HEK293 (cell line): ENCODE results near the gene PRPF6.

Experiments used
- CTCF ChIA-PET: fragments of 350-600 bp; formaldehyde crosslinking; extraction: SDS; loops from one replicate; lab custom pipeline; 2021; ENCODE audit warnings: antibody characterized with exemption; lab: Yijun Ruan, JAX
- POLR2A ChIA-PET: fragments of 300-600 bp; formaldehyde crosslinking; extraction: SDS; loops from one replicate; lab custom pipeline; 2020; ENCODE audit warnings: antibody characterized with exemption, inconsistent platforms; lab: Yijun Ruan, JAX
- H3K27ac ChIP-seq: fragments of 200-500 bp; sonication (Bioruptor generic); 2 replicates; pipeline ENCODE4 v1.5.1; 2014; ENCODE audit warnings: low read depth, low read length, control low read depth, inconsistent platforms; ENCODE audit errors: extremely low read depth
- H3K36me3 ChIP-seq, 2 experiments: fragments of 200-500 bp in 1 of 2; sonication (Bioruptor generic) in 1 of 2; 1 replicate in 1 of 2; 2 replicates in 1 of 2; pipeline ENCODE4 v1.5.1; 2014 to 2017; ENCODE audit warnings: inconsistent platforms in 2 of 2, low read length in 2 of 2; ENCODE audit not compliant: control insufficient read depth in 2 of 2, insufficient read depth in 1 of 2
- H3K4me1 ChIP-seq: fragments of 200-500 bp; sonication (Bioruptor generic); 2 replicates; pipeline ENCODE4 v1.5.1; 2014; ENCODE audit warnings: mild to moderate bottlenecking, low read length, inconsistent platforms; ENCODE audit not compliant: control insufficient read depth, insufficient read depth
- H3K4me3 ChIP-seq: 2 replicates; pipeline ENCODE4 v1.5.1; 2011; ENCODE audit warnings: low read depth, mild to moderate bottlenecking, control low read depth, low read length, moderate library complexity
- H3K9me3 ChIP-seq: fragments of 200-500 bp; sonication (Bioruptor generic); 2 replicates; pipeline ENCODE4 v1.5.1; 2014; ENCODE audit warnings: low read depth, low read length, inconsistent platforms; ENCODE audit not compliant: control insufficient read depth, insufficient read depth
- FEZF1 ChIP-seq: fragments of 450-650 bp; formaldehyde crosslinking; IDR thresholded peaks from 2 replicates; pipeline ENCODE4 v1.5.1; 2016; ENCODE audit warnings: missing biosample characterization, missing genetic modification characterization
- GLIS2 ChIP-seq: fragments of 450-650 bp; formaldehyde crosslinking; IDR thresholded peaks from 2 replicates; pipeline ENCODE4 v1.5.1; 2016; ENCODE audit warnings: missing biosample characterization, missing genetic modification characterization
- KLF1 ChIP-seq: fragments of 450-650 bp; formaldehyde crosslinking; IDR thresholded peaks from 2 replicates; pipeline ENCODE4 v1.5.1; 2016; ENCODE audit warnings: missing biosample characterization, missing genetic modification characterization
- KLF7 ChIP-seq: fragments of 450-650 bp; formaldehyde crosslinking; IDR thresholded peaks from 2 replicates; pipeline ENCODE4 v1.5.1; 2016; ENCODE audit warnings: missing biosample characterization, missing genetic modification characterization, borderline replicate concordance
- OVOL3 ChIP-seq: fragments of 450-650 bp; formaldehyde crosslinking; IDR thresholded peaks from 2 replicates; pipeline ENCODE4 v1.5.1; 2016; ENCODE audit warnings: missing biosample characterization, missing genetic modification characterization
- PRDM4 ChIP-seq: fragments of 450-650 bp; formaldehyde crosslinking; IDR thresholded peaks from 2 replicates; pipeline ENCODE4 v1.5.1; 2017; ENCODE audit warnings: missing biosample characterization, missing genetic modification characterization
- SCRT2 ChIP-seq: fragments of 450-650 bp; formaldehyde crosslinking; IDR thresholded peaks from 2 replicates; pipeline ENCODE4 v1.5.1; 2016; ENCODE audit warnings: missing biosample characterization, missing genetic modification characterization
- SP3 ChIP-seq: fragments of 450-650 bp; formaldehyde crosslinking; IDR thresholded peaks from 2 replicates; pipeline ENCODE4 v1.5.1; 2016; ENCODE audit warnings: missing biosample characterization, missing genetic modification characterization
- ZIC2 ChIP-seq: fragments of 450-650 bp; formaldehyde crosslinking; IDR thresholded peaks from 2 replicates; pipeline ENCODE4 v1.5.1; 2016; ENCODE audit warnings: missing biosample characterization, missing genetic modification characterization
- ZNF10 ChIP-seq: fragments of 450-650 bp; formaldehyde crosslinking; IDR thresholded peaks from 2 replicates; pipeline ENCODE4 v1.5.1; 2017; ENCODE audit warnings: missing biosample characterization, missing genetic modification characterization
- ZNF146 ChIP-seq: fragments of 450-650 bp; formaldehyde crosslinking; IDR thresholded peaks from 2 replicates; pipeline ENCODE4 v1.5.1; 2016; ENCODE audit warnings: missing biosample characterization, missing genetic modification characterization
- ZNF175 ChIP-seq: fragments of 450-650 bp; formaldehyde crosslinking; IDR thresholded peaks from 2 replicates; pipeline ENCODE4 v1.5.1; 2016; ENCODE audit warnings: missing biosample characterization, missing genetic modification characterization
- ZNF311 ChIP-seq: fragments of 450-650 bp; formaldehyde crosslinking; IDR thresholded peaks from 2 replicates; pipeline ENCODE4 v1.5.1; 2017; ENCODE audit warnings: missing biosample characterization, missing genetic modification characterization, borderline replicate concordance
- ZNF341 ChIP-seq: fragments of 450-650 bp; formaldehyde crosslinking; IDR thresholded peaks from 2 replicates; pipeline ENCODE4; 2016; ENCODE audit warnings: low read depth, missing biosample characterization, missing genetic modification characterization
- ZNF354C ChIP-seq: fragments of 450-650 bp; formaldehyde crosslinking; IDR thresholded peaks from 2 replicates; pipeline ENCODE4 v1.5.1; 2016; ENCODE audit warnings: missing biosample characterization, missing genetic modification characterization, low read depth, borderline replicate concordance
- ZNF529 ChIP-seq: fragments of 450-650 bp; formaldehyde crosslinking; IDR thresholded peaks from 2 replicates; pipeline ENCODE4 v1.5.1; 2017; ENCODE audit warnings: missing genetic modification characterization, missing biosample characterization; ENCODE audit not compliant: insufficient replicate concordance
- ZNF560 ChIP-seq: fragments of 450-650 bp; formaldehyde crosslinking; IDR thresholded peaks from 2 replicates; pipeline ENCODE4 v1.5.1; 2017; ENCODE audit warnings: missing biosample characterization, missing genetic modification characterization, borderline replicate concordance
- ZNF600 ChIP-seq: fragments of 450-650 bp; formaldehyde crosslinking; IDR thresholded peaks from 2 replicates; pipeline ENCODE4 v1.5.1; 2016; ENCODE audit warnings: missing biosample characterization, missing genetic modification characterization
- ZNF830 ChIP-seq: fragments of 450-650 bp; IDR thresholded peaks from 2 replicates; pipeline ENCODE4 v1.5.0; 2018; ENCODE audit warnings: missing biosample characterization, missing genetic modification characterization, low read depth, mild to moderate bottlenecking, moderate library complexity

Gene PRPF6

GRCh38 chr20:64041040-64041780 is 60.3 kb downstream of the PRPF6 start:
- H3K4me1 ChIP-seq = no peaks in the 10 kb centered on the region
- H3K9me3 ChIP-seq = no peaks in the 10 kb centered on the region
- no peak overlapping the region for H3K4me3 ChIP-seq
- CTCF ChIA-PET = interaction anchor here (0.7 to 4.4 kb wide), 2 partner anchors 17 to 48 kb away, joined by 3 to 39 read pairs; no protein-coding TSS in a partner anchor
- no peaks in the 10 kb centered on the region for H3K36me3 ChIP-seq
- no peak overlapping the region for H3K27ac ChIP-seq
- TF ChIP-seq ZNF560 (tag by site-specific recombination) (no peak), GLIS2 (tag by site-specific recombination) (no peak), ZNF600 (tag by site-specific recombination) (no peak), ZNF10 (no peak), ZNF311 (no peak), SCRT2 (tag by site-specific recombination) (peak; percentile 73), FEZF1 (tag by site-specific recombination) (no peak), SP3 (tag by site-specific recombination) (no peak), ZNF354C (tag by site-specific recombination) (no peak), KLF7 (tag by site-specific recombination) (no peak), ZNF830 (tag by site-specific recombination) (no peak), ZNF175 (no peak), ZNF146 (tag by site-specific recombination) (no peak), KLF1 (tag by site-specific recombination) (peak; percentile 44; the same call in 1 of the 2 replicates)
- POLR2A ChIA-PET = no interaction called here

- Histone ChIP-seq H3K27ac (no peak overlapping the region), H3K4me1 (no peaks in the 10 kb centered on the region), H3K9me3 (no peaks in the 10 kb centered on the region), H3K36me3 (no peaks in the 10 kb centered on the region), H3K4me3 (no peak overlapping the region)
- ChIA-PET POLR2A (no interaction called here), CTCF (interaction anchor here (4.4 kb wide), 1 partner anchor 16 kb away, joined by 39 read pairs; no protein-coding TSS in a partner anchor)
- peak; percentile 50; the same call in 1 of the 2 replicates for TF ChIP-seq ZNF341 (tag by site-specific recombination)
- TF ChIP-seq ZNF529 = no peak
- TF ChIP-seq OVOL3 (tag by site-specific recombination) = no peak
Measured at GRCh38 chr20:64041781-64042053, 60.8 kb downstream of the PRPF6 start.

- POLR2A ChIA-PET = no interaction called here
- TF ChIP-seq GLIS2 (tag by site-specific recombination) = peak; percentile 27; the same call in 1 of the 2 replicates
- TF ChIP-seq PRDM4 (tag by site-specific recombination) = no peak
- peak; percentile 31 for TF ChIP-seq ZNF341 (tag by site-specific recombination)
- peak; percentile 44 for TF ChIP-seq ZIC2
- Histone ChIP-seq H3K4me3 (no peak overlapping the region), H3K36me3 (no peaks in the 10 kb centered on the region), H3K27ac (no peak overlapping the region), H3K9me3 (no peaks in the 10 kb centered on the region), H3K4me1 (no peaks in the 10 kb centered on the region)
- CTCF ChIA-PET = interaction anchor here (0.5 to 4.4 kb wide), 3 partner anchors 12 to 503 kb away, joined by 3 to 39 read pairs (median 3); no protein-coding TSS in a partner anchor
Measured at GRCh38 chr20:64042054-64042781, 61.3 kb downstream of the PRPF6 start.
